Stimulated activated CD8-positive, alpha-beta memory T cell treated with anti-CD3 and anti-CD28 coated beads, Interleukin-12 subunit alpha, Interleukin-12 subunit beta, amount 100 ng/mL, for 4 hours (primary cell): Measurements from ENCODE around the gene COLGALT1.
"Not testable (repeated sequence)": the region's sequence is repeated elsewhere in the genome, so short reads cannot be mapped to it uniquely, and the experiment has no call there.

Experiments used
- DNase-seq: peaks from one replicate; pipeline ENCODE4 v3.0.0-alpha.2; 2020; ENCODE audit warnings: low read depth

COLGALT1 gene

GRCh38 chr19:17562097-17562496 lies 6.6 kb downstream of the COLGALT1 start:
- DNase-seq, result no peak

- no peak for DNase-seq
Observed at GRCh38 chr19:17562561-17562960, 7.1 kb downstream of the COLGALT1 start.

GRCh38 chr19:17564781-17565180 lies 9.3 kb downstream of the COLGALT1 start:
- DNase-seq, result no peak

- DNase-seq, result no peak
Observed at GRCh38 chr19:17565611-17566010, 10.2 kb downstream of the COLGALT1 start.

GRCh38 chr19:17567940-17568339 lies 12.5 kb downstream of the COLGALT1 start:
- DNase-seq, result no peak

- not testable (repeated sequence) for DNase-seq
Observed at GRCh38 chr19:17570291-17570690, 14.8 kb downstream of the COLGALT1 start.

- no peak for DNase-seq
Observed at GRCh38 chr19:17570791-17571190, 15.3 kb downstream of the COLGALT1 start.

GRCh38 chr19:17572638-17573037 lies 17.2 kb downstream of the COLGALT1 start:
- DNase-seq, result no peak

- no peak for DNase-seq
Observed at GRCh38 chr19:17575871-17576757, 20.7 kb downstream of the COLGALT1 start.

- DNase-seq, result no peak
Observed at GRCh38 chr19:17576758-17577456, 21.5 kb downstream of the COLGALT1 start.

GRCh38 chr19:17577457-17578097 lies 22.1 kb downstream of the COLGALT1 start:
- DNase-seq, result no peak

- DNase-seq, result no peak
Observed at GRCh38 chr19:17579661-17580244, 24.3 kb downstream of the COLGALT1 start.

GRCh38 chr19:17580470-17581144 lies 25.2 kb downstream of the COLGALT1 start:
- no peak for DNase-seq

- DNase-seq, result no peak
Observed at GRCh38 chr19:17581211-17581874, 25.9 kb downstream of the COLGALT1 start.

GRCh38 chr19:17582613-17583012 lies 27.2 kb downstream of the COLGALT1 start:
- no peak for DNase-seq

GRCh38 chr19:17584132-17584531 lies 28.7 kb downstream of the COLGALT1 start:
- no peak for DNase-seq

GRCh38 chr19:17585395-17585794 lies 29.9 kb downstream of the COLGALT1 start:
- not testable (repeated sequence) for DNase-seq

GRCh38 chr19:17590866-17591265 lies 35.4 kb downstream of the COLGALT1 start:
- DNase-seq, result no peak

- not testable (repeated sequence) for DNase-seq
Observed at GRCh38 chr19:17594296-17594695, 38.8 kb downstream of the COLGALT1 start.

- not testable (repeated sequence) for DNase-seq
Observed at GRCh38 chr19:17598063-17598462, 42.6 kb downstream of the COLGALT1 start.

- DNase-seq, result no peak
Observed at GRCh38 chr19:17598953-17599352, 43.5 kb downstream of the COLGALT1 start.
